HEK293 (cell line): ENCODE results near the gene PRKCE.

ENCODE experiments used
- CTCF ChIA-PET: fragments of 350-600 bp; formaldehyde crosslinking; extraction: SDS; loops from one replicate; lab custom pipeline; 2021; ENCODE audit warnings: antibody characterized with exemption; lab: Yijun Ruan, JAX
- POLR2A ChIA-PET: fragments of 300-600 bp; formaldehyde crosslinking; extraction: SDS; loops from one replicate; lab custom pipeline; 2020; ENCODE audit warnings: antibody characterized with exemption, inconsistent platforms; lab: Yijun Ruan, JAX
- H3K27ac ChIP-seq: fragments of 200-500 bp; sonication (Bioruptor generic); 2 replicates; pipeline ENCODE4 v1.5.1; 2014; ENCODE audit warnings: low read depth, low read length, control low read depth, inconsistent platforms; ENCODE audit errors: extremely low read depth
- H3K36me3 ChIP-seq, 2 experiments: fragments of 200-500 bp in 1 of 2; sonication (Bioruptor generic) in 1 of 2; 1 replicate in 1 of 2; 2 replicates in 1 of 2; pipeline ENCODE4 v1.5.1; 2014 to 2017; ENCODE audit warnings: inconsistent platforms in 2 of 2, low read length in 2 of 2; ENCODE audit not compliant: control insufficient read depth in 2 of 2, insufficient read depth in 1 of 2
- H3K4me1 ChIP-seq: fragments of 200-500 bp; sonication (Bioruptor generic); 2 replicates; pipeline ENCODE4 v1.5.1; 2014; ENCODE audit warnings: mild to moderate bottlenecking, low read length, inconsistent platforms; ENCODE audit not compliant: control insufficient read depth, insufficient read depth
- H3K4me3 ChIP-seq: 2 replicates; pipeline ENCODE4 v1.5.1; 2011; ENCODE audit warnings: low read depth, mild to moderate bottlenecking, control low read depth, low read length, moderate library complexity
- H3K9me3 ChIP-seq: fragments of 200-500 bp; sonication (Bioruptor generic); 2 replicates; pipeline ENCODE4 v1.5.1; 2014; ENCODE audit warnings: low read depth, low read length, inconsistent platforms; ENCODE audit not compliant: control insufficient read depth, insufficient read depth
- BCL11B ChIP-seq: fragments of 450-650 bp; formaldehyde crosslinking; IDR thresholded peaks from 2 replicates; pipeline ENCODE4 v1.5.1; 2016; ENCODE audit warnings: low read depth, missing biosample characterization, missing genetic modification characterization
- MZF1 ChIP-seq: fragments of 450-650 bp; formaldehyde crosslinking; IDR thresholded peaks from 2 replicates; pipeline ENCODE4 v1.5.1; 2017; ENCODE audit warnings: missing biosample characterization, missing genetic modification characterization, borderline replicate concordance
- SCRT1 ChIP-seq: fragments of 450-650 bp; formaldehyde crosslinking; IDR thresholded peaks from 2 replicates; pipeline ENCODE4 v1.5.1; 2016; ENCODE audit warnings: missing biosample characterization, missing genetic modification characterization, borderline replicate concordance
- YY2 ChIP-seq: fragments of 450-650 bp; formaldehyde crosslinking; IDR thresholded peaks from 2 replicates; pipeline ENCODE4 v1.5.1; 2016; ENCODE audit warnings: missing biosample characterization, missing genetic modification characterization
- ZBTB21 ChIP-seq: fragments of 450-650 bp; formaldehyde crosslinking; IDR thresholded peaks from 2 replicates; pipeline ENCODE4 v1.5.1; 2017; ENCODE audit warnings: missing biosample characterization, missing genetic modification characterization
- ZFP69B ChIP-seq: fragments of 450-650 bp; formaldehyde crosslinking; IDR thresholded peaks from 2 replicates; pipeline ENCODE4 v1.5.1; 2016; ENCODE audit warnings: missing biosample characterization, missing genetic modification characterization
- ZIC2 ChIP-seq: fragments of 450-650 bp; formaldehyde crosslinking; IDR thresholded peaks from 2 replicates; pipeline ENCODE4 v1.5.1; 2016; ENCODE audit warnings: missing biosample characterization, missing genetic modification characterization
- ZNF16 ChIP-seq: fragments of 450-650 bp; formaldehyde crosslinking; IDR thresholded peaks from 2 replicates; pipeline ENCODE4 v1.5.1; 2016; ENCODE audit warnings: low read depth, missing biosample characterization, missing genetic modification characterization
- ZNF214 ChIP-seq: fragments of 450-650 bp; formaldehyde crosslinking; IDR thresholded peaks from 2 replicates; pipeline ENCODE4 v1.5.1; 2017; ENCODE audit warnings: missing biosample characterization, mild to moderate bottlenecking, missing genetic modification characterization, borderline replicate concordance
- ZNF24 ChIP-seq: fragments of 450-650 bp; formaldehyde crosslinking; IDR thresholded peaks from 2 replicates; pipeline ENCODE4 v1.5.1; 2016; ENCODE audit warnings: missing biosample characterization, missing genetic modification characterization
- ZNF274 ChIP-seq, 2 experiments: fragments of 200-500 bp in 1 of 2; fragments of 450-650 bp in 1 of 2; sonication (Bioruptor generic) in 1 of 2; formaldehyde crosslinking in 1 of 2; IDR thresholded peaks; 2 replicates each; pipeline versions ENCODE4 v1.5.1 to v1.6.1; 2014 to 2016; ENCODE audit warnings: borderline replicate concordance in 1 of 2, inconsistent platforms in 1 of 2, low read length in 1 of 2, missing biosample characterization in 1 of 2, missing genetic modification characterization in 1 of 2
- ZNF37A ChIP-seq: fragments of 450-650 bp; IDR thresholded peaks from 2 replicates; pipeline ENCODE4 v1.5.1; 2018; ENCODE audit warnings: missing biosample characterization, missing genetic modification characterization
- ZNF391 ChIP-seq: fragments of 450-650 bp; formaldehyde crosslinking; IDR thresholded peaks from 2 replicates; pipeline ENCODE4 v1.5.1; 2016; ENCODE audit warnings: low read depth, missing biosample characterization, missing genetic modification characterization, borderline replicate concordance
- ZNF513 ChIP-seq: fragments of 450-650 bp; IDR thresholded peaks from 2 replicates; pipeline ENCODE4 v1.5.1; 2018; ENCODE audit warnings: missing biosample characterization, missing genetic modification characterization
- ZNF514 ChIP-seq: fragments of 450-650 bp; formaldehyde crosslinking; IDR thresholded peaks from 2 replicates; pipeline ENCODE4 v1.5.1; 2016; ENCODE audit warnings: missing biosample characterization, missing genetic modification characterization
- ZNF585B ChIP-seq: fragments of 450-650 bp; formaldehyde crosslinking; IDR thresholded peaks from 2 replicates; pipeline ENCODE4 v1.5.1; 2016; ENCODE audit warnings: missing biosample characterization, missing genetic modification characterization
- ZNF596 ChIP-seq: fragments of 450-650 bp; IDR thresholded peaks from 2 replicates; pipeline ENCODE4 v1.5.0; 2018; ENCODE audit warnings: missing biosample characterization, mild to moderate bottlenecking, missing genetic modification characterization, moderate library complexity
- ZNF626 ChIP-seq: fragments of 450-650 bp; sonication (Bioruptor Pico); formaldehyde crosslinking; IDR thresholded peaks from 2 replicates; pipeline ENCODE4 v1.5.1; 2018; ENCODE audit warnings: missing biosample characterization, missing genetic modification characterization, inconsistent platforms
- ZNF785 ChIP-seq: fragments of 450-650 bp; formaldehyde crosslinking; IDR thresholded peaks from 2 replicates; pipeline ENCODE4 v1.5.1; 2016; ENCODE audit warnings: missing biosample characterization, missing genetic modification characterization
- ZSCAN23 ChIP-seq: fragments of 450-650 bp; formaldehyde crosslinking; IDR thresholded peaks from 2 replicates; pipeline ENCODE4 v1.5.1; 2016; ENCODE audit warnings: missing biosample characterization, missing genetic modification characterization
- TF ChIP-seq, protein P1 (sequence below): fragments of 450-650 bp; formaldehyde crosslinking; IDR thresholded peaks from 2 replicates; pipeline ENCODE4 v1.5.1; 2016; ENCODE audit warnings: missing biosample characterization, missing genetic modification characterization

The PRKCE gene

GRCh38 chr2:45979065-45979464 is 327.6 kb downstream of the PRKCE start (continued):
- TF ChIP-seq ZNF513 (tag by site-specific recombination), result no peak

DNA sequence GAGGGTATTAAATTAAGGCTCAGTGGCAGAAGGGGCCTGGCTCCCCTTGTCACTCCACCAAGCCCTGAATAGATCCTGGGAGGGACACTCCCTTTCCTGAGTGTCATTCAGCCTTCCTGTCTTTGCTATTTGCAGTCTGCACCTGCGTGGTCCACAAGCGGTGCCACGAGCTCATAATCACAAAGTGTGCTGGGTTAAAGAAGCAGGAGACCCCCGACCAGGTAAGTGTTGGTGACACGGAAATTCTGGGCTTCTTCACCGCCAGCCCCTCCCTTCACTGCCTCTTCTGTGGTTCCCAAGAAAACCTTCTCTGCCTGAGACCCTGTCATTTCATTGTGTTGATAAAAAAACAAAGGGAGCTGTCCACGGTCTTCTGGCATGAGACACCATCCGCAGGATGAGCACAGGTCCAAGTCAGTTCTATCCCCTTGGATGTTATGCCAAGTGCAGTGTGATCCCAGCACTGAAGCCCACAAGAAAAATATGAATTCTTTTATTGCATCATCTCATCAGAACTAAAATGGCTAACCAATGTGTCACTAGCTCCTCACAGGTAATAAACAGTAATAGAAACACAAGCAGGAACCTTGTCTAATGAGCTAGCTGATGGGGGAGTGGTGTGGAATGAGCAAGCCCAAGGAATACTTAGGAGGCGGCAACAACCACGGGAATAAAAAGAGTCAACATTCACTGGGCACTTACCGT is 328.8 kb downstream of the PRKCE start:
- POLR2A ChIA-PET, result no interaction called here
- CTCF ChIA-PET, result no interaction called here
- H3K9me3 ChIP-seq, result no peaks in the 10 kb centered on the region
- no peak overlapping the region for H3K4me3 ChIP-seq
- TF ChIP-seq, protein P1, sequence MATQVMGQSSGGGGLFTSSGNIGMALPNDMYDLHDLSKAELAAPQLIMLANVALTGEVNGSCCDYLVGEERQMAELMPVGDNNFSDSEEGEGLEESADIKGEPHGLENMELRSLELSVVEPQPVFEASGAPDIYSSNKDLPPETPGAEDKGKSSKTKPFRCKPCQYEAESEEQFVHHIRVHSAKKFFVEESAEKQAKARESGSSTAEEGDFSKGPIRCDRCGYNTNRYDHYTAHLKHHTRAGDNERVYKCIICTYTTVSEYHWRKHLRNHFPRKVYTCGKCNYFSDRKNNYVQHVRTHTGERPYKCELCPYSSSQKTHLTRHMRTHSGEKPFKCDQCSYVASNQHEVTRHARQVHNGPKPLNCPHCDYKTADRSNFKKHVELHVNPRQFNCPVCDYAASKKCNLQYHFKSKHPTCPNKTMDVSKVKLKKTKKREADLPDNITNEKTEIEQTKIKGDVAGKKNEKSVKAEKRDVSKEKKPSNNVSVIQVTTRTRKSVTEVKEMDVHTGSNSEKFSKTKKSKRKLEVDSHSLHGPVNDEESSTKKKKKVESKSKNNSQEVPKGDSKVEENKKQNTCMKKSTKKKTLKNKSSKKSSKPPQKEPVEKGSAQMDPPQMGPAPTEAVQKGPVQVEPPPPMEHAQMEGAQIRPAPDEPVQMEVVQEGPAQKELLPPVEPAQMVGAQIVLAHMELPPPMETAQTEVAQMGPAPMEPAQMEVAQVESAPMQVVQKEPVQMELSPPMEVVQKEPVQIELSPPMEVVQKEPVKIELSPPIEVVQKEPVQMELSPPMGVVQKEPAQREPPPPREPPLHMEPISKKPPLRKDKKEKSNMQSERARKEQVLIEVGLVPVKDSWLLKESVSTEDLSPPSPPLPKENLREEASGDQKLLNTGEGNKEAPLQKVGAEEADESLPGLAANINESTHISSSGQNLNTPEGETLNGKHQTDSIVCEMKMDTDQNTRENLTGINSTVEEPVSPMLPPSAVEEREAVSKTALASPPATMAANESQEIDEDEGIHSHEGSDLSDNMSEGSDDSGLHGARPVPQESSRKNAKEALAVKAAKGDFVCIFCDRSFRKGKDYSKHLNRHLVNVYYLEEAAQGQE, result peak; percentile 42
- TF ChIP-seq BCL11B (tag by site-specific recombination) (no peak), ZFP69B (tag by site-specific recombination) (no peak), ZSCAN23 (tag by site-specific recombination) (no peak)
- TF ChIP-seq, all 188 proteins: peak for 1
- Histone ChIP-seq H3K27ac (no peak overlapping the region), H3K4me1 (no peaks in the 10 kb centered on the region), H3K36me3 (no peaks in the 10 kb centered on the region)

- H3K4me3 ChIP-seq, result no peak overlapping the region
- no peak overlapping the region for H3K27ac ChIP-seq
- no peaks in the 10 kb centered on the region for H3K36me3 ChIP-seq
- TF ChIP-seq ZNF596 (tag by site-specific recombination) (no peak), ZNF274 (IDR thresholded peaks at IDR 0.05; ENCODE audit: low read length) (no peak), ZNF274 (tag by site-specific recombination; IDR thresholded peaks at IDR 0.05; ENCODE audit: borderline replicate concordance) (no peak), MZF1 (tag by site-specific recombination) (no peak), ZNF626 (tag by site-specific recombination) (no peak), ZNF391 (tag by site-specific recombination) (no peak)
- TF ChIP-seq, all 188 proteins: peak for 0
- H3K4me1 ChIP-seq, result no peaks in the 10 kb centered on the region
- POLR2A ChIA-PET, result no interaction called here
- CTCF ChIA-PET, result no interaction called here
- no peaks in the 10 kb centered on the region for H3K9me3 ChIP-seq
These were observed 330.0 kb downstream of the PRKCE start for GRCh38 chr2:45981384-45981930.

DNA sequence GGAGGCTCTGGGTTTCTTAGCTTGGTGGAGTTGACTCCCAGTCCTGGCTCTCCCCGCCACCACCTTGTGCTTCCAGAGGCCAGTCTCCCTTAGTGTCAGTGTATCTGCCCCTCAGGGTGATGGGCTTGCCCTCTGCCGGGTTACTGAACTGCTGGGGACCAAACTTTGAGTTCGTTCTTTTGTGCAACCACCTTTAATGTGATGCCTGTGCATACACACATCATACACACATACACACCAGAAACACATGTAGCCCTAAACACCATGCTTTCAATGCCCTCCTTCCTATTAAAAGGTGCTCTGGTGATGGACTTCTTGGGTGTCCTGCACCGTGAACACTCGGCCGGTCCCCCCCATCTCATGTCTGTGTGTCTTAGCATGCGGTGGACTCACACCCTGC is 330.6 kb downstream of the PRKCE start:
- H3K27ac ChIP-seq, result no peak overlapping the region
- no peaks in the 10 kb centered on the region for H3K9me3 ChIP-seq
- no peak for TF ChIP-seq ZNF514 (tag by site-specific recombination)
- no peak for TF ChIP-seq ZNF585B (tag by site-specific recombination)
- no peak for TF ChIP-seq ZNF37A (tag by site-specific recombination)
- TF ChIP-seq ZNF16 (tag by site-specific recombination), result no peak
- no peak for TF ChIP-seq ZNF785
- TF ChIP-seq YY2 (tag by site-specific recombination), result no peak
- TF ChIP-seq ZIC2 (tag by site-specific recombination), result no peak
- TF ChIP-seq ZNF214, result no peak
- TF ChIP-seq ZBTB21, result no peak
- no peak for TF ChIP-seq ZNF24 (tag by site-specific recombination)
- TF ChIP-seq SCRT1 (tag by site-specific recombination), result no peak
- ChIA-PET CTCF (no interaction called here), POLR2A (no interaction called here)
- no peaks in the 10 kb centered on the region for H3K36me3 ChIP-seq
- H3K4me1 ChIP-seq, result no peaks in the 10 kb centered on the region
- H3K4me3 ChIP-seq, result no peak overlapping the region
